Mesodermal cell (in vitro differentiated cells): Measurements from ENCODE around the gene SPPL3.

Experiments
- H3K27ac ChIP-seq: 2 replicates; pipeline ENCODE4 v1.7.0; 2013; ENCODE audit warnings: mild to moderate bottlenecking, low read depth, low read length, moderate library complexity; ENCODE audit not compliant: severe bottlenecking
- H3K36me3 ChIP-seq: 2 replicates; pipeline ENCODE4 v1.7.1; 2013; ENCODE audit warnings: mild to moderate bottlenecking, low read length, moderate library complexity; ENCODE audit not compliant: control insufficient read depth, insufficient read depth
- H3K4me1 ChIP-seq: one replicate; pipeline ENCODE4 v1.7.1; 2013; ENCODE audit warnings: mild to moderate bottlenecking, low read length; ENCODE audit not compliant: insufficient read depth, control insufficient read depth, poor library complexity, severe bottlenecking
- H3K4me3 ChIP-seq: 2 replicates; pipeline ENCODE4 v1.7.0; 2013; ENCODE audit warnings: low read length, control low read depth, mild to moderate bottlenecking; ENCODE audit not compliant: insufficient read depth, poor library complexity, severe bottlenecking; ENCODE audit errors: extremely low read depth
- H3K9me3 ChIP-seq: 2 replicates; pipeline ENCODE4 v1.7.1; 2013; ENCODE audit warnings: mild to moderate bottlenecking, low read length, moderate library complexity; ENCODE audit not compliant: control insufficient read depth
- WGBS, 2 experiments: methylation state at CpG; one replicate each; pipeline ENCODE4 v1.1.5; 2013; ENCODE audit warnings: missing lambda C conversion rate in 2 of 2; ENCODE audit not compliant: insufficient coverage in 2 of 2; 5-methylcytosine and 5-hydroxymethylcytosine counted together

Gene SPPL3

DNA sequence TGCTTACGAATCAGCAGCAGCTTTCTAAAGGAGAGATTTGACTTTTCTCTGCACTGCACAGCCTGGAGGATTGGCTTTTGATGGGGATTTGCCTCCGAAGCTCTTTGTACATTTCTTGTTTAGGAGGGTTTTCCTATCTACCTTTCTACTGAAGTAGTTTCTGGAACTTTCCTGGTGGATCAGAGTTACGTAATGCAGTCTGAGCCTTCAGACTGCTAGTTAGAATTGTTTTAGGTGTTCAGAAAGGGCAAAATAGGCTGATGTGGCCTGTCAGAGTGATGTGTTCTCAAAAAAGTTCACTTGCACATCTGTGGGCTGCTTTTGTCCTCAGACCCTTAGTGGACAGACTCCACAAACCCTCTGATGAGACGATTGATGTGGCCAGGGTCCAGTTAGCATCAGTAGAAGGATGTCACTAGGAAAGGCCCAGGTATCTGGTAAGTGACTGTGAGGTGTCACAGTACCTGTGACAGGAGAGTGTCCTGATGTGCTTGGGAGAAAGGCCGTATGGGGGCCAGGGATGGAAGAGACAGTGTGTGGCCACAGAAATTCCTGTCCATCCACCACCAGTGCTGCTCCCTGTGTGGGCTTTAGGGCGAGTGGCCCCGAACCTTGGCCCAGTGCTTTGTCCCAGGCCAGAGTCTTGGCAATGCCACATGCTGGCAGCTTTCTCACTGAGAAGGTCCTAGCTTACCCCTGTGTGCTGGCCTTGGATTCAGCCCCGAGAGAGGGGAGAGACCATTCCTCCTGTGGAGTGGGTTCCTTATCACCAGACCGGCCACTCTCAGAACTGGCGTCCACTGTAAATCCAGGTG, 183.0 kb downstream of the SPPL3 start:
- H3K36me3 ChIP-seq, result peaks cover 87% of the 10 kb centered on the region
- H3K4me3 ChIP-seq, result no peak overlapping the region
- H3K4me1 ChIP-seq, result peaks cover 4% of the 10 kb centered on the region
- H3K9me3 ChIP-seq, result no peaks in the 10 kb centered on the region
- H3K27ac ChIP-seq, result no peak overlapping the region
- 92 to 97% methylated on average over 8 to 10 of the region's 10 CpGs for WGBS, 2 experiments

DNA sequence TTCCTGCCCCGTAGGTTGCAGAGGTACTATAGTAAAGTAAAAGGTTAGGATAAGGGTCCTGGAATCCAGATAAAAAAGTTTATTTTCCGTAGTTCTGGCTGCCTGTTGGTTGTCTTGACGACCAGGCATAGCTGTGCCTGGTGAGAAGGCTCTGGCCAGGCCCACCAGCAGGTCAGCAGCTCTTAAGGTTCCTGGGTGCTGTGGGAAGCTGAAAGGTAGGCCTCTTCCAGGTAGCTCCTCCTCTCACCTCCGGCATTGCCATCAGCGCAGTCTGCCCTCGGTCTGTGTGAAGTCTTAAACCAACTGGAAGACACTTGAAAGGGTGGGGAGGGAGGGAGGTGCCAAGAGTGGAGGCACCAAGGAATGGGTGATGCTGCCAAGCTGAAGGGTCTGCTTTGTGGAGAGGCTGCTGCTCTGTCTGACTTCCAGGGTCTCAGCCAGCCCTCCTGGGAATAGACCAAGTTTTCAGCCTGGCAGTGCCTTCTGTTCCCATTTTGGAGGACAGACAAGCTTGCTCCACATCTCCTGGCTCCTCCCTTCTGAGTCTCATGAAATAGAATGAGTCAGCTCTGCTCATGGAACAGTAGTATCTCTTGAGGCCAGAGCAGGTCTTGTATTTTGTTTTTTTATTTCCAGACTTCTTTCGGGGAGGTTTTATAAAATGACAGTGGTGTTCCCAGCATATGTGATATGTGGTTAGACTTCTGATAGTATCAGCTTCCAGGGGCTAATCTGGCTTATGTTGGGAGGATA, 183.7 kb downstream of the SPPL3 start:
- H3K27ac ChIP-seq, result no peak overlapping the region
- WGBS, 2 experiments, result 94 to 97% methylated on average over 3 to 4 of the region's 7 CpGs
- H3K9me3 ChIP-seq, result no peaks in the 10 kb centered on the region
- no peak overlapping the region for H3K4me3 ChIP-seq
- H3K36me3 ChIP-seq, result peaks cover 95% of the 10 kb centered on the region
- peaks cover 4% of the 10 kb centered on the region for H3K4me1 ChIP-seq

DNA sequence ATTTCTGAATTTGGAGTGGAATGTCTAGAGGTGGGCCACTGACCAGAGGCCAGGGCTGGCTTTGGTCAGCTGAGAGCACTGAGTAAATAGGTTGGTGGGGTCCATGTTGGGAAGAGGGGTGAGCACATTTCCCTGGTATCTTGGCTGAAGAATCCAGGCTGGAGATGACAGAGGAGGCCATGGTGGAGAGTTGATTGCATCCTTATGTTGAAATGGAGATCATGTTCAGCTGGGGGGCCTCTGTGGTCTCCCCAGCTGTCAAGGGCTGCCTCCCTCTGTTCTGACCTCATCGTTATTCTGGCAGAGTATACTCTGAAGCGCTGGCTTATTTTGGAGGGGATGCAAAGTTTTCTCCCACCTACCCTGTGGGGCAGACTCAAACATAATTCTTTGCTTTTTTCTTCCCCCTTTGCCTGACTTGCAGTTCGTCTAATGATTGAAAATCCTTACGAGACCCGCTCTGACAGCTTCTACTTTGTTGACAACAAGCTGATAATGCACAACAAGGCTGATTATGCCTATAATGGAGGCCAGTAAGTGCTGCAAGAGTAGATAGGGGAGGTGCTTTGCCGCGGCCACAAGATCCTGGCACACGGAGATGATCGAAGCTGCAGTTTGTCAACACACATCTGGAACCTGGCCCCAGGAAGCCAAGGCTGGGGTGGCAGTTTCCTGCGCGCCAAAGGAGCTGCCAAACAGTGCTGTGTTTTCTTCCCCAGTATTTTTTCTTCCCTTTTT, 184.5 kb downstream of the SPPL3 start:
- WGBS, 2 experiments, result 94 to 96% methylated on average over 8 of the region's 11 CpGs
- Histone ChIP-seq H3K9me3 (no peaks in the 10 kb centered on the region), H3K4me3 (no peak overlapping the region), H3K36me3 (peaks cover 98% of the 10 kb centered on the region), H3K4me1 (no peaks in the 10 kb centered on the region), H3K27ac (no peak overlapping the region)

DNA sequence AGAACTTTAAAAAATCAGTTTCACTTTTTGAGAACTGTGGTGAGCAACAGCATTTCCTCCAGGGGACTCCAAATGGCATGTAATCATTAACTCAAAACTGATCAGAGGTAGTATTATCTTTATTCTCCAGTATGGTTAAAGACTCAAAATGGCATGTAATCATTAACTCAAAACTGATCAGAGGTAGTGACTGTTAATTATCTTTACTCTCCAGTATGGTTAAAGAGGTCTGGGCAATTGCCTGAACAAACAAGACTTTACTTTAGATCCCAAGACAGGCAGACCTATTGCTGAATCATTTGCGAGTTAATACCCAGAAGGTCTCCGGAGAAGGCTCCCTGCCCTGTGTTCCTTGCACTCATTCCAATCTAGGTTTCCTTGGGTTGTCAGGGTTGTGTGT, 185.1 kb downstream of the SPPL3 start:
- Histone ChIP-seq H3K9me3 (no peaks in the 10 kb centered on the region), H3K27ac (no peak overlapping the region), H3K4me3 (no peak overlapping the region), H3K4me1 (no peaks in the 10 kb centered on the region), H3K36me3 (peaks cover 99% of the 10 kb centered on the region)
- WGBS, 2 experiments, result 94 to 100% methylated on average over 2 of the region's 2 CpGs

DNA sequence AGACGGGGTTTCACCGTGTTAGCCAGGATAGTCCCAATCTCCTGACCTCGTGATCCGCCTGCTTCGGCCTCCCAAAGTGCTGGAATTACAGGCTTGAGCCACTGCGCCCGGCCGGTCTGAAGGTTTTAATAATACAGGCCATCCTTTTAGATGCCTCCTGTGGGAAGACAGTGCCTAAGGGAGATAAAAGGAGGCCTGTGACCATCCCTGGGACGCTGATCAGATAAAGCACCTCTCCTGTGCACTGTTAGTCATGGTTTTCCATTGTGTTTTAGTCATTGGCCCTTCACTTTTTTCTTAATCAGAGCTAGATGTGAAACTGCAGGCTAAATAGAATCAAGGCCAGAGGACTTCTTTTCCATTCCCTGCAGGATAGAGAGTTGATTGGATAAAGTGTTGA, 186.1 kb downstream of the SPPL3 start:
- Histone ChIP-seq H3K27ac (no peak overlapping the region), H3K36me3 (peaks cover 97% of the 10 kb centered on the region), H3K4me3 (no peak overlapping the region), H3K9me3 (no peaks in the 10 kb centered on the region), H3K4me1 (no peaks in the 10 kb centered on the region)
- WGBS, 2 experiments, result 82 to 95% methylated on average over 7 to 9 of the region's 9 CpGs

DNA sequence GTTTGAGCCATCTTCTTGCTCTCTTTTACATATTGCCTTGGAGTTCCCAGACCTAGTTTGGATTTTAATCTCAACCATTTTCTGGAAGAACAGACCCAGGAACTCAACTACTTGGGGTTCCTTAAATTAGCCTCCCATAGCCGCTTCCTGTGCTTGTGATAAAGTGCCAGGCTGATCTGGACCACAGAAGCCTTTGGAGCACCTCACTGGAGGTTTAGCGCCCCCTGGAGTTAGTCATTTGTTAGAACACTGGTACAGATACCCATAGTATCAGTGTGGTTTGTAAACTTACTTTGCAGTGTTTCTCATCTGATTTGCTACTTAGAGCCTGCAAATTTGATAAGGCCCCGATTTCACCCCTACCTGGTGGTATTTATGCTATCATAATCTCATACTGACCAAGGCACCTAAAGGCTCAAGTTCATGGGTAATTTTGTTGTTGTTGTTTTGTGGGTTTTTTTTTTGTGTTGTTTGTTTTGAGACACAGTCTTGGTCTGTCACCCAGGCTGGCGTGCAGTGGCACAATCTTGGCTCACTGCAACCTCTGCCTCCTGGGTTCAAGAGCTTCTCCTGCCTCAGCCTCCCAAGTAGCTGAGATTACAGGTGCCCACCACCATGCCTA, 190.2 kb downstream of the SPPL3 start:
- Histone ChIP-seq H3K4me3 (no peak overlapping the region), H3K9me3 (no peaks in the 10 kb centered on the region), H3K36me3 (peaks cover 56% of the 10 kb centered on the region), H3K4me1 (peaks cover 5% of the 10 kb centered on the region), H3K27ac (no peak overlapping the region)
- 36 to 44% methylated on average over 2 of the region's 4 CpGs for WGBS, 2 experiments

DNA sequence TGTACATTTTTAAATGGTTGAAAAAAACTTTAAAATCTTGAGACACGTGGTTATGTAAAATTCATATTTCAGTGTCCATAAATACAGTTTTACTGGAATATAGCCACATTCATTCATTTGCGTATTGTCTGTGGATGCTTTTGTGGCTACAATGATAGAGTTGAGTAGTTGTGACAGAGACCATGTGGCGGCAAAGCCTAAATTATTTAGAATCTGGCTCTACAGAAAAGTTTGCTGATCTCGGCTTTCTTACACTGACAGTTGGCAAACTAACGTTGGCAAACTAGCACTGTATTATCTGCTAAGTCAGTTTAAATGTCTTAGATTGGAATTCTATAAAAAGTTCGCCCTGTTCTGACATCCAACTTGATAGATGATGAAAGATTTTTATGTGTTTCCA, 191.5 kb downstream of the SPPL3 start:
- no peak overlapping the region for H3K4me3 ChIP-seq
- H3K9me3 ChIP-seq, result no peaks in the 10 kb centered on the region
- peaks cover 5% of the 10 kb centered on the region for H3K4me1 ChIP-seq
- no peak overlapping the region for H3K27ac ChIP-seq
- peaks cover 44% of the 10 kb centered on the region for H3K36me3 ChIP-seq
- 92 to 95% methylated on average over 3 to 4 of the region's 6 CpGs for WGBS, 2 experiments
